Activated naive CD8-positive, alpha-beta T cell treated with anti-CD3 and anti-CD28 coated beads, Interleukin-2, amount 10 ng/mL, durations not matched to agents 7 days and 5 days (primary cell): ENCODE results near the gene TMEM175. TPM values are rescaled to one million over a fixed set of nuclear protein-coding genes. Genes with fewer than 3 reads are reported as not detected.

Source experiments
- ATAC-seq: fragments of 150-1000 bp; cut with Tn5 transposase; one replicate; pipeline ENCODE4 v1.10.0; 2021; ENCODE audit warnings: low read depth, moderate library complexity
- POLR2A ChIA-PET: fragments of 350-600 bp; sonication (Branson Sonifier 250); formaldehyde crosslinking; loops from one replicate; lab custom pipeline; 2021; ENCODE audit warnings: antibody characterized with exemption; lab: Charles Lee
- DNase-seq: peaks from one replicate; pipeline ENCODE4 v3.0.0; 2021
- H3K27ac Mint-ChIP-seq: one replicate; pipeline ENCODE4 v1.8.0; 2022; ENCODE audit warnings: mild to moderate bottlenecking, mixed read lengths
- H3K27me3 Mint-ChIP-seq: one replicate; pipeline ENCODE4 v1.8.0; 2022; ENCODE audit warnings: mild to moderate bottlenecking, moderate library complexity, mixed read lengths
- H3K36me3 Mint-ChIP-seq: one replicate; pipeline ENCODE4 v1.8.0; 2021; ENCODE audit warnings: mild to moderate bottlenecking, mixed read lengths
- H3K4me1 Mint-ChIP-seq: one replicate; pipeline ENCODE4 v1.8.0; 2021; ENCODE audit warnings: mixed read lengths
- H3K4me3 Mint-ChIP-seq: one replicate; pipeline ENCODE4 v1.8.0; 2022; ENCODE audit warnings: mild to moderate bottlenecking, moderate library complexity, mixed read lengths
- H3K9me3 Mint-ChIP-seq: one replicate; pipeline ENCODE4 v1.8.0; 2021; ENCODE audit warnings: mixed read lengths
- total RNA-seq, 2 experiments: library from RNA; stranded (reverse); gene quantifications; one replicate each; pipeline ENCODE4 v1.2.3, GENCODE V29; 2021

TMEM175 gene
- total RNA-seq, 2 experiments from 2014 or later: 38.2 to 39.8 TPM

DNA sequence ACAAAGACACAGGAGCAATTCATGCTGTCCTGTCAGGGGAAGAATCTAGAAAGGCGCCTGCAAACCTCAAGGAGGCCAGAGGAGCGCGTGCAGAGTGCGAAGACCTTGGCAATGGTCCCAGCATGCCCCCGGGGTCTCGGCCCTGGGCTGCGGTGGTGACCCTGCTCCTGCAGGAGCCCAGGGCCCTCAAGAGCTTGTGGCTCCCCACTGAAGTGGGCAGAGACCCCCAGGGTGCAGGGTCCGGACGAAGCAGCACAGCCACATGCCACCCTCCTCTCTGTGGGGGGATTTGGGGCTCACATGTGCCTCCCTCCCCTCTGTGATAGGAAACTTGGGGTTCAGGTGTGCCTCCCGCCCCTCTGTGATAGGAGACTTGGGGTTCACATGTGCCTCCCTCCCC, 39.5 kb upstream of the TMEM175 start:
- Mint-ChIP-seq H3K27ac (no peak overlapping the region), H3K4me1 (no peaks in the 10 kb centered on the region), H3K9me3 (peaks cover under 1% of the 10 kb centered on the region), H3K4me3 (no peak overlapping the region), H3K27me3 (no peaks in the 10 kb centered on the region), H3K36me3 (peaks cover 12% of the 10 kb centered on the region)
- no peak for DNase-seq
- POLR2A ChIA-PET: no interaction called here
- ATAC-seq: no peak

DNA sequence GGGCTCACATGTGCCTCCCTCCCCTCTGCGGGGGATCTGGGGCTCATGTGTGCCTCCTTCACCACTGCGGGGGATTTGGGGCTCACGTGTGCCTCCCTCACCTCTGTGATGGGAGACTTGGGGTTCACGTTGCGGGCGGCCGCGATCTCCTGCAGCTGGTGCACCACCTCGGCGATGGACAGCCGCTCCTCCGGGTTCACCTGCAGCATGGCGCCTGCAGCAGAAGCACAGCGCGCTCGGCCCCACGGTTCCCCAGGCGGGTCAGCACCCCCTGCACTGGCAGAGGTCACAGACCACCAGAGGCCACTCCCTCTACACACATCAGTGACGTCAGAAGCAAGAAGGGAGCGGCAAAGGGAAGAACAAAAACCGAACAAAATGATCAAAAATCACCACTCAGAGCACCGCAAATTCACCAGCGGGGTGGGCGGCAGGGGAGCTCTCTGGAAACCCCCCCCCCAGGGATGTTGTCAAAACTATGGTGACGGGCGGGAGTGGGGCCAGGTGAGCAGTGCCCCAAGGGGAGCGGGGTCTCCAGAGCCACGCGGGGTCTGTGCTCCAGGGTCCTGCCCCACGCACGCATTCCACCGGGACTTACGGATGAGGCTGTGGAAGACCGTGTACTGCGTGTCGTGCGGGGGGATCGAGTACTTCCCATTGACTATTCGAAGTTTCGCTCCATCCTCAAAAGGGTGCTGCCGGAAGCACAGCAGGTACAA, 38.8 kb upstream of the TMEM175 start:
- no peaks in the 10 kb centered on the region for H3K9me3 Mint-ChIP-seq
- POLR2A ChIA-PET: no interaction called here
- no peak for DNase-seq

DNA sequence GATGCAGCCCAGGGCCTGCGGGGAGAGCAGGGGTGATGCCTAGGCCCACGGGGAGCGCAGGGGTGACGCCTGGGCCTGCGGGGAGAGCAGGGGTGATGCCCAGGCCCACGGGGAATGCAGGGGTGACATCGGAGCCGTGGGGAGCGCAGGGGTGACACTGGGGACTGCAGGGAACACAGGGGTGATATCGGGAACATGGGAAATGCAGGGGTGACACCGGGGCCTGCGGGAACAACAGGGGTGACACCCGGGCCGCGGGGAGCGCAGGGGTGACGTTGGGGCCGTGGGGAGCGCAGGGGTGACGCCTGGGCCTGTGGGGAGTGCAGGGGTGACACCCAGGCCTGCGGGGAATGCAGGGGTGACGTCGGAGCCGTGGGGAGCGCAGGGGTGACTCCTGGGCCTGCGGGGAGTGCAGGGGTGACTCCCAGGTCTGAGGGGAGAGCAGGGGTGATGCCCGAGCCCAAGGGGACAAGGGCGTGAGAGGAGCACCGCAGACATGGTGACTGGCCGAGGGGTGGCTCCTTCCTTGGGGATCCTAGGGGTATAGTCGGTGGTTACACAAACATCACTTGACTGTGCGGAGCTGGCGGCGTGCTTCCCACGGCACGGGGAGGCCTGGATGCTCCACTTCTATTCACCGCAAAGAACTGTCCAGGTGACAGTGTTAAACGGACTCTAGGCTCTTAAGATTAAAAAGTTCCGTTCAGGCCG, 38.1 kb upstream of the TMEM175 start:
- Mint-ChIP-seq H3K4me1 (no peaks in the 10 kb centered on the region), H3K27me3 (no peaks in the 10 kb centered on the region), H3K9me3 (no peaks in the 10 kb centered on the region), H3K27ac (no peak overlapping the region), H3K4me3 (no peak overlapping the region), H3K36me3 (peaks cover 7% of the 10 kb centered on the region)
- ATAC-seq (no peak), DNase-seq (no peak)
- POLR2A ChIA-PET: no interaction called here

More for the DNA sequence above, 38.8 kb upstream of the TMEM175 start:
- Mint-ChIP-seq H3K4me1 (no peaks in the 10 kb centered on the region), H3K36me3 (peaks cover 9% of the 10 kb centered on the region), H3K27ac (no peak overlapping the region), H3K4me3 (no peak overlapping the region), H3K27me3 (no peaks in the 10 kb centered on the region)
- no peak for ATAC-seq

DNA sequence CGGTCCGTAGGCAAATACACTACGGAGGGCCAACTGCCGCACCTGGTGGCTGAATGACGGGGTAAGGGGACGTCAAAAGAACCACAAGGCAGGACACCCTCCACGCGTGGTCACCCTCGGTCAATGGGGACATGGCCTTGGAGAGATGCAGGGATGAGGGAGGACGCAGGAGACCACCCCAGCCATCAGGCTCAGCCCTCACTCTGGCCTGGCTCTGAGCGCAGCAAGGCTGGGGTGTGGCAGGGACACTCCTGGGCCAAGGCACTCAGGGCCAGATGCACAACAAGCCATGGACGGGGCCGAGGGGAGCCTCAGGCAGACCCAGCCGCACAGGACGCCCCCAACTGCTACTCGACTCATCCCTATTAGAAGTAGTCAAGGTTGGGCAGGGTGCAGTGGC, 36.7 kb upstream of the TMEM175 start:
- POLR2A ChIA-PET: no interaction called here
- H3K9me3 Mint-ChIP-seq: no peaks in the 10 kb centered on the region
- ATAC-seq: no peak

GRCh38 chr4:896216-896615, 36.0 kb upstream of the TMEM175 start:
- peaks cover 1% of the 10 kb centered on the region for H3K36me3 Mint-ChIP-seq
- no peaks in the 10 kb centered on the region for H3K4me1 Mint-ChIP-seq
- no peak overlapping the region for H3K4me3 Mint-ChIP-seq
- POLR2A ChIA-PET: no interaction called here
- ATAC-seq (no peak), DNase-seq (no peak)
- no peaks in the 10 kb centered on the region for H3K27me3 Mint-ChIP-seq
- H3K27ac Mint-ChIP-seq: no peak overlapping the region
- no peaks in the 10 kb centered on the region for H3K9me3 Mint-ChIP-seq

More for the DNA sequence above, 36.7 kb upstream of the TMEM175 start:
- Mint-ChIP-seq H3K27me3 (no peaks in the 10 kb centered on the region), H3K27ac (no peak overlapping the region), H3K4me3 (no peak overlapping the region), H3K36me3 (peaks cover 5% of the 10 kb centered on the region), H3K4me1 (no peaks in the 10 kb centered on the region)
- DNase-seq: no peak

- Mint-ChIP-seq H3K4me3 (no peak overlapping the region), H3K27me3 (no peaks in the 10 kb centered on the region), H3K9me3 (no peaks in the 10 kb centered on the region), H3K36me3 (peaks cover 1% of the 10 kb centered on the region), H3K27ac (no peak overlapping the region), H3K4me1 (no peaks in the 10 kb centered on the region)
- DNase-seq (no peak), ATAC-seq (no peak)
- POLR2A ChIA-PET: no interaction called here
These were observed 35.6 kb upstream of the TMEM175 start for GRCh38 chr4:896630-897029.

DNA sequence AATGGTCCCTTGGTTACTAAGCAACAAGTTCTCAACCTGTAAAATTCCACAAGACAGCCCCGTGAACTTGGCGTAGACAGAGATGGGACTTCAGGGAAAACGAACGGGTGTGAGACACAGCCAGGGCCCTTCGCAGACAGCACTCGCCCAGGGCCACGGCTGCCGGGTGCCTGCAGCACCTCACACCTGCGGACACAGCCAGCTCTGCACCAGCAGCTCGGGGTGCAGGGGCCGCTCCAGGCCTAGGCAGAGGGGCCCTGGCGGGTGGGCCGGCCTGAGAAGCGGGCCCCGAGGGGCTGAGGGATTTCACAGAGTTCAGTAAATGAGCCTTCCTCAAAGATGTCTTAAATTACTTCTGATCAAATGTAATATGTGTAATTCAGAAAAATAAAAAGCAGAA, 34.1 kb upstream of the TMEM175 start:
- H3K4me3 Mint-ChIP-seq: no peak overlapping the region
- H3K36me3 Mint-ChIP-seq: peaks cover 4% of the 10 kb centered on the region
- POLR2A ChIA-PET: interaction anchor here (1.0 kb wide), 1 partner anchor 117 kb away, joined by 3 read pairs; no protein-coding TSS in a partner anchor
- no peaks in the 10 kb centered on the region for H3K27me3 Mint-ChIP-seq
- no peak overlapping the region for H3K27ac Mint-ChIP-seq
- H3K4me1 Mint-ChIP-seq: no peaks in the 10 kb centered on the region
- H3K9me3 Mint-ChIP-seq: no peaks in the 10 kb centered on the region
- ATAC-seq (no peak), DNase-seq (no peak)

- no peak for DNase-seq
- Mint-ChIP-seq H3K27me3 (no peaks in the 10 kb centered on the region), H3K4me1 (no peaks in the 10 kb centered on the region), H3K4me3 (no peak overlapping the region), H3K9me3 (no peaks in the 10 kb centered on the region), H3K27ac (no peak overlapping the region), H3K36me3 (peaks cover 4% of the 10 kb centered on the region)
- no peak for ATAC-seq
- POLR2A ChIA-PET: no interaction called here
These were observed 33.2 kb upstream of the TMEM175 start for GRCh38 chr4:898869-899555.

DNA sequence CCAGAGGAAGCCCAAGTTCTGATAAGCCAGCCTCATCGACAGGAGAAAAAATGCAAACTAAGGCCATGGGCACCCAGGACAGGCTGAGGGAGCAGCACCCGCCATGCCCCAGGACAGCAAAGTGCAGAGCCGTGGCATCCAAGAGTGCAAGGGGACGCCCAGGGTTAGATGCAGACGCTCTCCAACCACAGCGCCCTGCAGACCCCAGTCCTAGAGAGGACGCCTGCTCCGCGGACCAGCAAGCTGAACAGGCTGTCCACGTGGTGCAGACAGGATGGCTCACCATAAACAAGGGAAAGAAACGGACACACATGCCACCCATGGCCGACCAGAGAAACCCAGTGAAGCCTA, 32.7 kb upstream of the TMEM175 start:
- no peaks in the 10 kb centered on the region for H3K27me3 Mint-ChIP-seq
- no peaks in the 10 kb centered on the region for H3K4me1 Mint-ChIP-seq
- H3K9me3 Mint-ChIP-seq: no peaks in the 10 kb centered on the region
- H3K27ac Mint-ChIP-seq: no peak overlapping the region
- DNase-seq: no peak
- peaks cover 4% of the 10 kb centered on the region for H3K36me3 Mint-ChIP-seq
- no peak for ATAC-seq
- POLR2A ChIA-PET: no interaction called here
- H3K4me3 Mint-ChIP-seq: no peak overlapping the region

DNA sequence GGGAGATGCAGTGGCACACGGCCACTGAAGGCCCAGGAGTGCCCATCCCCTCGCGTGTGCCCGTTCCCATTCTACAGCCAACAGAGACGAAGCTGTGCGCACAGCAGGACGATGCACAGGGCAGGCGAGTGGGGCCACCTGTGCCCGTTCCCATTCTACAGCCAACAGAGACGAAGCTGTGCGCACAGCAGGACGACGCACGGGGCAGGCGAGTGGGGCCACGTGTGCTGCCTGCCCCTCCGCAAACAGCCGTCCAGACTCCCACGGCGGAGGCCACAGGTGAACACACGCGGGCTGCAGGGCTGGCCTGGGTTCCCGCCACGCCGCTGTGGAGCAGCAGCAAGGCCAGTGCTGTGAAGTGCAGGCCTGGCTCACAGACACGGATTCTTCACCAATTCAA, 32.2 kb upstream of the TMEM175 start:
- no peaks in the 10 kb centered on the region for H3K27me3 Mint-ChIP-seq
- H3K4me3 Mint-ChIP-seq: no peak overlapping the region
- H3K27ac Mint-ChIP-seq: no peak overlapping the region
- no peaks in the 10 kb centered on the region for H3K9me3 Mint-ChIP-seq
- no peak for DNase-seq
- ATAC-seq: no peak
- H3K4me1 Mint-ChIP-seq: no peaks in the 10 kb centered on the region
- H3K36me3 Mint-ChIP-seq: peaks cover 7% of the 10 kb centered on the region
- POLR2A ChIA-PET: interaction anchor here (1.3 kb wide), 1 partner anchor 21 kb away, joined by 3 read pairs; no protein-coding TSS in a partner anchor

- ATAC-seq (no peak), DNase-seq (no peak)
- Mint-ChIP-seq H3K36me3 (peaks cover 9% of the 10 kb centered on the region), H3K27me3 (no peaks in the 10 kb centered on the region), H3K27ac (no peak overlapping the region), H3K4me3 (no peak overlapping the region), H3K4me1 (no peaks in the 10 kb centered on the region), H3K9me3 (no peaks in the 10 kb centered on the region)
- POLR2A ChIA-PET: interaction anchor here (1.3 kb wide), 1 partner anchor 21 kb away, joined by 3 read pairs; no protein-coding TSS in a partner anchor
These were observed 31.5 kb upstream of the TMEM175 start for GRCh38 chr4:900721-901120.

DNA sequence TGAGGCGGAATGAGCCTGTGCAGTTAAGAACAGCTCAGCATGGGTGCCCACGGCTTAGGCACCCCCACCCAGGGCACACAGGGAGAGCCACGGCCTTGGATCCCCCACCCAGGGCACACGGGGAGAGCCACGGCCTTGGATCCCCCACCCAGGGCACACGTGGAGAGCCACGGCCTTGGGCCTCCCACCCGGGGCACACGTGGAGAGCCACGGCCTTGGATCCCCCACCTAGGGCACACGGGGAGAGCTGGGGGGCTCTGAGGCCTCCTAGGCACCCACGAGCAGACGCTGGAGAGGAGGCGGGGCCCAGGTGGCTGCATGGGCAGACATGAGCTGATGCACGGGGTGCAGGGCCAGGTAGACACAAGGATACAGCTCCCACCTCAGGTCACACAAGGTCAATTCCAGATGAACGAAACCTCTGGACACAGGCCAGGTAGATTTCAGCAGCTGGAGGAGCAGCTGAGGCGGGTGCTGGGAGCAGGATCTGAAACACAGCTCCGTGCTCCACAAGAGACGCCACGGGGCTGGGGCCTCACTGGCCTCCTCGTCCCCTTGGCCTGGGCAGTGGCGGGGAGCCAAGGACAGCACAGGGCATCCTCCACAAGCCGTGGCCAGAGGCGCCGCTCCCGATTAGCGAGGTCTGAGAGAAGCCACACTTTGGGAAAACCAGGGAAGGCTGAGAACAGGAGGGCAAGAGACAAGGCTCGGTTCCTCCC, 30.9 kb upstream of the TMEM175 start:
- ATAC-seq: no peak
- POLR2A ChIA-PET: interaction anchor here (1.3 kb wide), 1 partner anchor 22 kb away, joined by 3 read pairs; no protein-coding TSS in a partner anchor
- H3K9me3 Mint-ChIP-seq: no peaks in the 10 kb centered on the region
- peaks cover 11% of the 10 kb centered on the region for H3K36me3 Mint-ChIP-seq
- no peak for DNase-seq
- no peaks in the 10 kb centered on the region for H3K27me3 Mint-ChIP-seq
- H3K4me1 Mint-ChIP-seq: no peaks in the 10 kb centered on the region
- H3K4me3 Mint-ChIP-seq: no peak overlapping the region
- no peak overlapping the region for H3K27ac Mint-ChIP-seq
